NCI-H1417 treated with DMSO at 0.1 percent for 48 hours (cell line): ENCODE results near the gene PTGDR2.

Experiments
- DNase-seq: peaks from one replicate; lab custom pipeline; 2025; lab: John Stamatoyannopoulos, UW

PTGDR2 gene

GRCh38 chr11:60809691-60810090, 46.1 kb downstream of the PTGDR2 start:
- no peak for DNase-seq

GRCh38 chr11:60809249-60809648, 46.5 kb downstream of the PTGDR2 start:
- no peak for DNase-seq

GRCh38 chr11:60803273-60803936, 52.3 kb downstream of the PTGDR2 start:
- no peak for DNase-seq

- DNase-seq: no peak
These were observed 54.6 kb downstream of the PTGDR2 start for GRCh38 chr11:60801194-60801593.
